Lung microvascular endothelial cell (primary cell): Measurements from ENCODE around the gene EPC2. TPM values are rescaled to one million over a fixed set of nuclear protein-coding genes. Genes with fewer than 3 reads are reported as not detected.
"Not testable (repeated sequence)": the region's sequence is repeated elsewhere in the genome, so short reads cannot be mapped to it uniquely, and the experiment has no call there.

ENCODE experiments used
- DNase-seq, 2 donors: peaks; one replicate each; pipeline versions ENCODE4 v3.0.0 to v3.0.0-alpha.2; 2010; ENCODE audit warnings: low read depth in 2 of 2
- total RNA-seq: library from RNA; depleted of rRNA; stranded (reverse); fragments of >200 nt; gene quantifications from 2 replicates; pipeline ENCODE4 v1.2.1, GENCODE V29; 2014

EPC2 gene
- total RNA-seq, 1 donor from 2014 or later = 19.0 TPM

- no peak for DNase-seq
Observed at GRCh38 chr2:148721991-148722777, 77.6 kb downstream of the EPC2 start.

- no peak for DNase-seq
Observed at GRCh38 chr2:148725564-148725963, 81.0 kb downstream of the EPC2 start.

- no peak for DNase-seq
Observed at GRCh38 chr2:148726228-148726627, 81.7 kb downstream of the EPC2 start.

GRCh38 chr2:148730085-148730484 is 85.5 kb downstream of the EPC2 start:
- peak in 1 of 2 donors; percentile 6 for DNase-seq

- no peak for DNase-seq
Observed at GRCh38 chr2:148737742-148738141, 93.2 kb downstream of the EPC2 start.

- no peak for DNase-seq
Observed at GRCh38 chr2:148739454-148740105, 95.0 kb downstream of the EPC2 start.

GRCh38 chr2:148742373-148742772 is 97.8 kb downstream of the EPC2 start:
- no peak for DNase-seq

- no peak for DNase-seq
Observed at GRCh38 chr2:148745151-148745851, 100.8 kb downstream of the EPC2 start.

GRCh38 chr2:148746973-148747372 is 102.4 kb downstream of the EPC2 start:
- no peak for DNase-seq

- no peak for DNase-seq
Observed at GRCh38 chr2:148751907-148752306, 107.4 kb downstream of the EPC2 start.

- no peak for DNase-seq
Observed at GRCh38 chr2:148752977-148753376, 108.4 kb downstream of the EPC2 start.

GRCh38 chr2:148754864-148755263 is 110.3 kb downstream of the EPC2 start:
- no peak for DNase-seq

GRCh38 chr2:148756292-148756975 is 111.9 kb downstream of the EPC2 start:
- DNase-seq = peak in 1 of 2 donors; percentile 33

GRCh38 chr2:148764815-148765214 is 120.3 kb downstream of the EPC2 start:
- DNase-seq = no peak

- DNase-seq = no peak
Observed at GRCh38 chr2:148770047-148770446, 125.5 kb downstream of the EPC2 start.

- DNase-seq = no peak
Observed at GRCh38 chr2:148781544-148781943, 137.0 kb downstream of the EPC2 start.

GRCh38 chr2:148789059-148789458 is 144.5 kb downstream of the EPC2 start:
- DNase-seq = no peak

- DNase-seq = not testable (repeated sequence)
Observed at GRCh38 chr2:148790172-148790571, 145.6 kb downstream of the EPC2 start.

- DNase-seq = no peak
Observed at GRCh38 chr2:148794558-148794957, 150.0 kb downstream of the EPC2 start.

GRCh38 chr2:148796735-148797512 is 152.4 kb downstream of the EPC2 start:
- DNase-seq = no peak
